OCI-LY1 (cell line): ENCODE results near the gene ZNF586.
"Not testable (repeated sequence)": the region's sequence is repeated elsewhere in the genome, so short reads cannot be mapped to it uniquely, and the experiment has no call there.

Experiments used
- H2AFZ ChIP-seq: fragments of 200-600 bp; sonication (generic), shearing (Covaris generic); 2 replicates; pipeline ENCODE4 v1.6.0; 2014; ENCODE audit warnings: antibody characterized with exemption, mild to moderate bottlenecking, low read length
- H3F3A ChIP-seq: fragments of 200-600 bp; sonication (generic), shearing (Covaris generic); 2 replicates; pipeline ENCODE4 v1.6.0; 2014; ENCODE audit warnings: mild to moderate bottlenecking, antibody characterized with exemption, low read length, moderate library complexity; ENCODE audit not compliant: insufficient read depth
- H3K27ac ChIP-seq: fragments of 200-600 bp; sonication (generic); 2 replicates; pipeline ENCODE4 v1.5.1; 2014; ENCODE audit warnings: low read length, mixed run types, mild to moderate bottlenecking, low read depth; ENCODE audit not compliant: poor library complexity, severe bottlenecking
- H3K27me3 ChIP-seq: fragments of 200-600 bp; sonication (generic); 2 replicates; pipeline ENCODE4 v1.6.0; 2014; ENCODE audit warnings: antibody characterized with exemption, mild to moderate bottlenecking, low read length, moderate library complexity; ENCODE audit not compliant: insufficient read depth
- H3K36me3 ChIP-seq: fragments of 200-600 bp; sonication (generic); 2 replicates; pipeline ENCODE4 v1.6.1; 2014; ENCODE audit warnings: mild to moderate bottlenecking, antibody characterized with exemption, low read length, moderate library complexity, mixed read lengths; ENCODE audit not compliant: insufficient read depth
- H3K4me1 ChIP-seq: fragments of 200-600 bp; sonication (generic); 2 replicates; pipeline ENCODE4 v1.5.1; 2014; ENCODE audit warnings: mild to moderate bottlenecking, low read length, moderate library complexity; ENCODE audit not compliant: insufficient read depth, severe bottlenecking
- H3K4me2 ChIP-seq: fragments of 200-600 bp; sonication (generic), shearing (Covaris generic); 2 replicates; pipeline ENCODE4 v1.6.1; 2014; ENCODE audit warnings: low read length
- H3K4me3 ChIP-seq: fragments of 200-600 bp; sonication (generic); 2 replicates; pipeline ENCODE4 v1.5.1; 2014; ENCODE audit warnings: low read length, low read depth, mild to moderate bottlenecking, mixed read lengths; ENCODE audit not compliant: poor library complexity, severe bottlenecking
- H3K79me2 ChIP-seq: fragments of 200-600 bp; shearing (Covaris generic); 2 replicates; pipeline ENCODE4 v1.6.1; 2016; ENCODE audit warnings: mixed run types, low read length, mixed read lengths; ENCODE audit not compliant: insufficient read depth
- H3K9ac ChIP-seq: fragments of 200-600 bp; sonication (generic), shearing (Covaris generic); 2 replicates; pipeline ENCODE4 v1.6.1; 2014; ENCODE audit warnings: mild to moderate bottlenecking, low read length, mixed read lengths
- H3K9me2 ChIP-seq: fragments of 200-600 bp; sonication (generic), shearing (Covaris generic); 2 replicates; pipeline ENCODE4 v1.6.1; 2014; ENCODE audit warnings: low read depth, mild to moderate bottlenecking, low read length, mixed read lengths
- H3K9me3 ChIP-seq: fragments of 200-600 bp; shearing (Covaris generic); 2 replicates; pipeline ENCODE4 v1.6.1; 2014; ENCODE audit warnings: low read length, mixed read lengths
- H4K20me1 ChIP-seq: fragments of 200-600 bp; sonication (generic), shearing (Covaris generic); 2 replicates; pipeline ENCODE4 v1.6.0; 2016; ENCODE audit warnings: mild to moderate bottlenecking, low read length; ENCODE audit not compliant: insufficient read depth
- CTCF ChIP-seq: fragments of 200-600 bp; sonication (generic), shearing (Covaris generic); IDR thresholded peaks from 2 replicates; pipeline ENCODE4 v1.5.1; 2017; ENCODE audit warnings: mild to moderate bottlenecking, antibody characterized with exemption, low read length, moderate library complexity, mixed read lengths
- EZH2 ChIP-seq: fragments of 200-600 bp; sonication (generic), shearing (Covaris generic); IDR thresholded peaks from 2 replicates; pipeline ENCODE4 v1.8.0; 2017; ENCODE audit warnings: borderline replicate concordance, mixed run types, mild to moderate bottlenecking, antibody characterized with exemption, low read length, moderate library complexity, mixed read lengths

The ZNF586 gene

DNA sequence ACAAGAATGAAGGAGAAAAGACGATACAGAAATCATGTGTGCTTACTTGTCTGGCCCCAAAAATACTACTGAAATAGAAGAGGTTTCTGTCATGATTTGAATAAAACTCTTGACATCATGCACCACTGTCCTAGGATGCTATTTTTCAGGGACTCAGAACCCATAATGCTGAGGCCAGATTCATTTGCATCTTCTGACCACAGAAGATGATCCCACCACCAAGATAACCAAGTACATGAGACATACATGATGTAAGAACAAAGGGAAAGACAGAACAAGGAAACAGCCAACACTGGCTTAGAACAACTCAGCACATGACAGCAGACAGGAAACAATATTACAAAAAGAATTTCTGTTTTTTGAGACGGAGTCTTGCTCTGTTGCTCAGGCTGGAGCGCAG, 42.8 kb downstream of the ZNF586 start:
- Histone ChIP-seq H3K79me2 (peaks cover 8% of the 10 kb centered on the region; the same call in 1 of the 2 replicates), H3K36me3 (peaks cover 39% of the 10 kb centered on the region), H3K9me2 (no peaks in the 10 kb centered on the region), H3K9me3 (no peaks in the 10 kb centered on the region), H3K9ac (no peak overlapping the region; the same call in 1 of the 2 replicates), H3K4me1 (peaks cover 28% of the 10 kb centered on the region), H3K4me3 (peak overlapping the region; percentile 94), H4K20me1 (no peaks in the 10 kb centered on the region), H2AFZ (no peak overlapping the region), H3K4me2 (peak overlapping the region; percentile 92; the same call in 1 of the 2 replicates), H3K27ac (peak overlapping the region; percentile 67), H3F3A (no peaks in the 10 kb centered on the region), H3K27me3 (no peaks in the 10 kb centered on the region)
- TF ChIP-seq CTCF (no peak), EZH2 (no peak)

- H3K9ac ChIP-seq = not testable (repeated sequence)
Observed at GRCh38 chr19:57812975-57813820, 43.7 kb downstream of the ZNF586 start.

DNA sequence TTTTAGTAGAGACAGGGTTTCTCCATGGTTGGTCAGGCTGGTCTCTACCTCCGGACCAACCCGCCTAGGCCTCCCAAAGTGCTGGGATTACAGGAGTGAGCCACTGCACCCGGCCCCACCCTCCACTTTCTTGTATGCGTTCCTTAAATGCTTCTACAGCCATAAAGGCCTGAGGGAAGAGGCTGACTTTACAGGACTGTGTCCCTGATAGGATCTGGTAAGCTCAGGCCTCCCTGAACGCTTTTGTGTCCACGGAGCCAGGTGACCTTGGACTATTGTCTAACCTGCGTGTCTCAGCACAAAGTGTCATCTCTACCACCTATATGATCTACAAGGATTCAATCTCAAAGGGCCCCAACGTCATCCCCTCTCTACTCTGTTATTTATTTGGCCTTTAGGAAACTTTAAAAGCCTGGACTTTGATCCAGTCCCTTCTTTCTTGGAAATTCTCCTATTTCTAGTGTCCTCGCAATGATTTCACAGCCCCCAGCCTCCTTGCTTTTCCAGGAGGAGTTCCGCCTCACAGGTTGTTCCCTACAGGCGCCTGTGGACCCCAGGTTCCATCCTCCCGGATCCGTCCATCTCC, 44.5 kb downstream of the ZNF586 start:
- Histone ChIP-seq H3K4me2 (peak overlapping the region; percentile 92), H3K79me2 (peaks cover 8% of the 10 kb centered on the region; the same call in 1 of the 2 replicates), H3K27ac (peak overlapping the region; percentile 8), H3K36me3 (peaks cover 23% of the 10 kb centered on the region), H3K27me3 (no peaks in the 10 kb centered on the region), H4K20me1 (no peaks in the 10 kb centered on the region), H3K9ac (peak overlapping the region; percentile 92), H3K4me1 (peaks cover 37% of the 10 kb centered on the region), H2AFZ (no peak overlapping the region), H3K9me2 (no peaks in the 10 kb centered on the region), H3K4me3 (peak overlapping the region; percentile 94), H3K9me3 (no peaks in the 10 kb centered on the region), H3F3A (no peaks in the 10 kb centered on the region)
- TF ChIP-seq CTCF = no peak
- TF ChIP-seq EZH2 = no peak

More at GRCh38 chr19:57812975-57813820, 43.7 kb downstream of the ZNF586 start:
- not testable (repeated sequence) for H3K9me3 ChIP-seq, H2AFZ ChIP-seq, H3F3A ChIP-seq, H3K9me2 ChIP-seq, H4K20me1 ChIP-seq, H3K79me2 ChIP-seq, H3K27me3 ChIP-seq
- Histone ChIP-seq H3K36me3 (peaks cover 29% of the 10 kb centered on the region), H3K4me1 (peaks cover 29% of the 10 kb centered on the region), H3K4me3 (peak overlapping the region; percentile 94), H3K27ac (peak overlapping the region; percentile 67), H3K4me2 (peak overlapping the region; percentile 92)
